Measurements from ENCODE around the gene OR10R2.
A peak's percentile ranks its signal among the peaks of the same experiment; 100 is the strongest.

The OR10R2 gene

DNA sequence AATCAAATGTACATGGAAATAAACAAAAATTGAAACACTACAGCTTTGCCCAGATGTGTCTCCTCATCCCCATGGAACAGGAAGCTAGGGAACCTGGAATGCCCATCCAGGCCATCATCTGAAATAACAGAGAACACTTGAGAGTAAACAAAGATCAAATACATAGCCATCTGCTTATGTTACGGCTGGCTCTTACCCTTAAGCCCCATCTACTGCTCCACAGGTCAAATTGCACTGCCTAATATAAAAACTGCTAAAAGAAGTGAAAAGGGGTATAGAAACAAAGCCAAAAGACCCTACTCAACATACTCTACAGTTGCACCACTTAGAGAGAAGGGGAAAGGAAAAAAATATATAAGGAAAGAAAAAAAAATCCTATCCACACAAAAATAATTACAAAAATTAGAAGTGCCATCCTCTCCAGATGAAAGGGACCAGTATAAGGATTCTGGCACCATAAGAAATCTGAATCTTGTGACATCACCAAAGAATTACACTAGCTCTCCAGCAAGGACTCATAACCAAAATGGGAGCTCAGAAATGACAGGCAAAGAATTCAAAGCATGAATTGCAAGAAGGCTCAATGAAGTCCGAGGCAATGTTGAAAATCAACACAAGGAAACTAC, 55.3 kb downstream of the OR10R2 start:
- DNase-seq (ENCODE audit: low spot score) = peak; percentile 7
